Caki2 (cell line): Measurements from ENCODE around the gene HSPA6. TPM values are rescaled to one million over a fixed set of nuclear protein-coding genes. Genes with fewer than 3 reads are reported as not detected.
"Not testable (repeated sequence)": the region's sequence is repeated elsewhere in the genome, so short reads cannot be mapped to it uniquely, and the experiment has no call there.

Source experiments
- DNase-seq: peaks from one replicate; pipeline ENCODE4 v3.0.0-alpha.2; 2015; ENCODE audit warnings: low read depth
- in situ Hi-C: cut with HindIII; loops from 2 replicates; pipeline ENCODE4 v1.10.0; 2016; ENCODE audit warnings: low sequenced_read_pairs, low pct_unique_long_range_greater_than_20kb, mixed read lengths
- total RNA-seq: library from RNA; depleted of rRNA; stranded (reverse); fragments of >200 nt; shearing (Covaris generic); gene quantifications from 2 replicates; pipeline ENCODE4 v1.2.3, GENCODE V29; 2014; ENCODE audit warnings: low replicate concordance; rRNA removed

HSPA6 gene
- total RNA-seq, 1 experiment from 2014 or later = 0.61 TPM

- in situ Hi-C loops = no loop called here
- DNase-seq = no peak
These were observed 25.3 kb downstream of the HSPA6 start, which contains the start of gene FCGR3A for GRCh38 chr1:161549652-161550051. Gene FCGR3A (minus strand): TSS chr1:161549818. CDS start chr1:161549736, 82 bp downstream.

GRCh38 chr1:161550942-161551341 lies 26.6 kb downstream of the HSPA6 start:
- DNase-seq, in situ Hi-C loops: not testable (repeated sequence)

GRCh38 chr1:161553631-161554030 lies 29.3 kb downstream of the HSPA6 start:
- in situ Hi-C loops, DNase-seq: not testable (repeated sequence)

GRCh38 chr1:161554340-161554739 lies 30.0 kb downstream of the HSPA6 start:
- DNase-seq, in situ Hi-C loops: not testable (repeated sequence)

GRCh38 chr1:161554815-161555417 lies 30.6 kb downstream of the HSPA6 start:
- in situ Hi-C loops, DNase-seq: not testable (repeated sequence)

- DNase-seq, in situ Hi-C loops: not testable (repeated sequence)
These were observed 31.8 kb downstream of the HSPA6 start for GRCh38 chr1:161556143-161556542.

- DNase-seq, in situ Hi-C loops: not testable (repeated sequence)
These were observed 32.6 kb downstream of the HSPA6 start for GRCh38 chr1:161556990-161557389.

- DNase-seq, in situ Hi-C loops: not testable (repeated sequence)
These were observed 33.4 kb downstream of the HSPA6 start for GRCh38 chr1:161557506-161558450.

- in situ Hi-C loops, DNase-seq: not testable (repeated sequence)
These were observed 36.8 kb downstream of the HSPA6 start for GRCh38 chr1:161560960-161561715.

GRCh38 chr1:161562441-161562840 lies 38.1 kb downstream of the HSPA6 start:
- in situ Hi-C loops, DNase-seq: not testable (repeated sequence)

GRCh38 chr1:161563522-161563921 lies 39.2 kb downstream of the HSPA6 start:
- in situ Hi-C loops, DNase-seq: not testable (repeated sequence)

- DNase-seq, in situ Hi-C loops: not testable (repeated sequence)
These were observed 42.2 kb downstream of the HSPA6 start for GRCh38 chr1:161566602-161566960.

GRCh38 chr1:161571703-161572102 lies 47.4 kb downstream of the HSPA6 start:
- in situ Hi-C loops, DNase-seq: not testable (repeated sequence)

Other genes with a start within 250 kb of the HSPA6 start
- gene MPZ, start 214.6 kb upstream of the HSPA6 start, total RNA-seq = 0.74 TPM in 1 of 2 replicates, not detected in the other
- 342 and 387 TPM in 2 replicates for gene SDHC, start 210.2 kb upstream of the HSPA6 start, total RNA-seq
- not detected in 2 replicates for gene CFAP126, start 156.7 kb upstream of the HSPA6 start, total RNA-seq
- 0.17 TPM in 1 of 2 replicates, not detected in the other for gene FCGR2A, start 19.1 kb upstream of the HSPA6 start, total RNA-seq
- gene FCGR3A, start 25.3 kb downstream of the HSPA6 start, total RNA-seq = not detected in 2 replicates
- not detected in 2 replicates for gene FCGR3B, start 106.6 kb downstream of the HSPA6 start, total RNA-seq
- gene FCGR2B, start 138.6 kb downstream of the HSPA6 start, total RNA-seq = not detected in 2 replicates
- not detected in 2 replicates for gene FCRLA, start 182.7 kb downstream of the HSPA6 start, total RNA-seq
- gene FCRLB, start 197.0 kb downstream of the HSPA6 start, total RNA-seq = 3.2 and 5.3 TPM in 2 replicates
- 20.4 and 36.9 TPM in 2 replicates for gene DUSP12, start 225.2 kb downstream of the HSPA6 start, total RNA-seq
- gene ATF6, start 241.8 kb downstream of the HSPA6 start, total RNA-seq = 10.8 and 13.5 TPM in 2 replicates